NAMALWA (cell line): ENCODE measurements around the gene ZBTB11.
A peak's percentile ranks its signal among the peaks of the same experiment; 100 is the strongest.
"Not testable (repeated sequence)": the region's sequence is repeated elsewhere in the genome, so short reads cannot be mapped to it uniquely, and the experiment has no call there.

Experiments used
- DNase-seq: peaks from one replicate; pipeline ENCODE4 v3.0.0-alpha.2; 2015; ENCODE audit warnings: low spot score

The ZBTB11 gene

GRCh38 chr3:101643009-101643844, 33.7 kb downstream of the ZBTB11 start:
- DNase-seq = no peak

- DNase-seq = no peak
Observed at GRCh38 chr3:101642441-101642840, 34.5 kb downstream of the ZBTB11 start.

DNA sequence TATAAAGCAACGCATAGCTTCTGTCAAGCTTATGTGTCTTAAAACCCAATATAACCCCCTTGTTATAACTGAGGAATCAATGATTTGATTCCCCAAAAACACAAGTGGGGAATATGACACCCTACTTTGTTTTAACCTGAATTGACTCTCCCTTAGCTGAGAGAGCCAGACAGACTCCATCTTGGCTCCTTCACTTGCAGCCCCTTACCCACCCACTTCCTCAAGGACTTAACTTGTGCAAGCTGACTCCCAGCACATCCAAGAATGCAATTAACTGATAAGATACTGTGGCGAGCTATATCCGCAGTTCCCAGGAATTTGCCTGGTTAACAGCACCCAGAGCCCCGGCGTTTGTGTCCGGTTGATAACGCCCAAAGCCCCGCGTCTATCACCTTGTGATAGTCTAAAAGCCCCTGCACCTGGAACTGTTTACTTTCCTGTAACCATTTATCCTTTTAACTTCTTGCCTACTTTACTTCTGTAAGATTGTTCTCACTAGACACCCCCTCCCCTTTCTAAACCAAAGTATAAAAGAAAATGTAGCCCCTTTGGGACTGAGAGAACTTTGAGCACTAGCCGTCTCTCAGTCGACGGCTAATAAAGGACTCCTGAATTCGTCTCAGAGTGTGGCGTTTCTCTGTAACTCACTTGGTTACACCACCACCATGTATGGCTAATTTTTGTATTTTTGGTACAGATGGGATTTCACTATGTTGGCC, 35.4 kb downstream of the ZBTB11 start:
- not testable (repeated sequence) for DNase-seq

GRCh38 chr3:101640256-101640655, 36.7 kb downstream of the ZBTB11 start:
- no peak for DNase-seq

GRCh38 chr3:101639280-101639963, 37.5 kb downstream of the ZBTB11 start:
- no peak for DNase-seq

- peak; percentile 31 for DNase-seq
Observed at GRCh38 chr3:101638261-101638745, 38.6 kb downstream of the ZBTB11 start.

- DNase-seq = no peak
Observed at GRCh38 chr3:101637451-101637850, 39.5 kb downstream of the ZBTB11 start.

GRCh38 chr3:101635954-101636798, 40.8 kb downstream of the ZBTB11 start:
- peak; percentile 79 for DNase-seq

DNA sequence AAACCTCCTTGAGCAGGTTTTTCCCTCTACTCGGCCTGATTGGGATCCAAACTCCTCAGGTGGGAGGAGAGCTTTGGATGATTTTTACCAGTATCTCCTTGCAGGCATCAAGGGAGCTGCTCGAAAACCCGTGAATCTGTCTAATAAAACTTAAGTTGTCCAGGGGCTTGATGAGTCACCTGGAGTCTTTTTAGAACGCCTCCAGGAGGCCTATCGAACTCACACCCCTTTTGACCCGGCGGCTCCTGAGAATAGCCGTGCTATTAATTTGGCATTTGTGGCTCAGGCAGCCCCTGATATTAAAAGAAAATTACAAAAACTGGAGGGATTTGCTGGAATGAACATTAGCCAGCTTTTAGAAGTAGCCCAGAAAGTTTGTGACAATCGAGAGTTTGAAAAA, 41.6 kb downstream of the ZBTB11 start:
- DNase-seq = no peak

DNA sequence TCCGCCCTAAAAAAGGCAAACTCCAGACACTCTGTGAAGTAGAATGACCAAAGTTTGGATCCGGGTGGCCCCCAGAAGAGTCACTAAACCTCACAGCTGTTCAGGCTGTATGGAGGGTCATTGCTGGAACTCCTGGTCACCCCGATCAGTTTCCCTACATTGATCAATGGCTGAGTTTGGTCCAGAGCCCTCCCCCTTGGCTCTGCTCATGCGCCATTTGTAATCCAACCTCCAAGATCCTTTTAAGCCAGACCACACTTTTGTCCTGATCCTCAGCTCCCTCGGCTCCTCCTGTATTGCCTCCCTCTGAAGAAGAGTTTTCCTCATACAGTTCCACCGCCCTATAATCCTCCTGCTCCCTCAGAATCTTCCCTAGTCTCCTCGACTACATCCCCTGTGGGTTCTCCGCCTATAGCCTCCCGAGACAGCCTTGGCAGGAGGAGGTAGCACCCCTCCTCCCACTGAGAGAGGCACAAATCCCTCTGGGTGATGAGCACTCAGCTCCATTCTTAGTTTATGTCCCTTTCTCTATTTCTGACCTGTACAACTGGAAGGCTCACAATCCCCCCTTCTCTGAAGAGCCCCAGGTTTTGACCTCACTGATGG, 42.2 kb downstream of the ZBTB11 start:
- DNase-seq = no peak

- no peak for DNase-seq
Observed at GRCh38 chr3:101633186-101633585, 43.7 kb downstream of the ZBTB11 start.

- no peak for DNase-seq
Observed at GRCh38 chr3:101632586-101632985, 44.3 kb downstream of the ZBTB11 start.

GRCh38 chr3:101631959-101632358, 45.0 kb downstream of the ZBTB11 start:
- DNase-seq = not testable (repeated sequence)

- no peak for DNase-seq
Observed at GRCh38 chr3:101631098-101631796, 45.7 kb downstream of the ZBTB11 start.

GRCh38 chr3:101629219-101629618, 47.7 kb downstream of the ZBTB11 start:
- no peak for DNase-seq

DNA sequence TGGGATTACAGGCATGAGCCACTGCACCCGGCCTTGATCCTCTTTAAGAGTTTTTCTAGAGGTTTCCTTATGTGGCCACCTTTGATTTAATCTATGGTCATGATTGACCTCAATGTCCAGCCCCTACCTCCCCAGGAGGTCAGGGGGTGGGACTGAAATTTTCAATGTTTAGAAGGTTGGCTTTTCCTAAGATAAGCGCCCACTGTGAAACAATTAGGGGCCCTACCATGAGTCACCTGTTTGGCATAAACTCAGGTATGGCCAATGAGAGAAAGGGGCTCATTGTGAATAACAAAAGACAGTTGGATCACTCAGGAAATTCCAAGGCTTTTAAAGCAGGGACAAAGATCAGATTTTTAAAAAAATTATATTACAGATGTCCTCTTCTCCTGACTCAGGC, 51.1 kb downstream of the ZBTB11 start:
- no peak for DNase-seq

GRCh38 chr3:101624857-101625256, 52.1 kb downstream of the ZBTB11 start:
- no peak for DNase-seq

DNA sequence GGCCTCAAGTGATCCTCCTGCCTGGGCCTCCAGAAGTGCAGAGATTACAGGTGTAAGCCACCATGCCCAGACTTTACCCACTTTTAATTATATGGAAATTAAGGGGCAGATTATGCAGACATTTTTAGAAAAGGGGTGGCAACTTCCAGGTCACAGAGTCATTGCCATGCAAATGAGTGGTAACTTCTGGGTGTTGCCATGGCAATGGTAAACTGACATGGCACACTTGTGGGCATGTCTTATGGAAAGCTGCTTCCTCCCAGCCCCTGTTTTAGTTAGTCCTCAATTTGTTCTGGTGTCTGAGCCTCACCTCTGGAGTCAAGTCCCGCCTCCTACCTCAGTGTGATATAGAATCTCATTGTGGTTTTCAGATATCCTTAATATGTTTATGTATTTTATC, 53.3 kb downstream of the ZBTB11 start:
- peak; percentile 57 for DNase-seq

DNA sequence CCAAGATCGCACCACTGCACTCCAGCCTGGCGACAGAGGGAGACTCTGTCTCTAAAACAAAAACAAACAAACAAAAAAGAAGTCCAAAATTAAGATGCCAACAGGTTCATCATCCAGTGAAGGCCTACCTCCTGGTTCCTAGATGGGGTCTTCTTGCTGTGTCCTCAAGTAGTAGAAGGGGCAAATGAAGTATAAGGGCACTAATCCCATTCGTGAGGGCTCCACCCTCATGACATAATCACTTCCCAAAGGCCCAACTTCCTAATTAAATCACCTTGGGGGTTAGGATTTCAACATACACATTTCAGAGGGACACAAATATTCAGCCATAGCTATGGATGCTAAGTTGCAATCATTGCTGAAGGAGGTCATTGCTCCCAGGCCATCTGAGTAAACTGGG, 57.2 kb downstream of the ZBTB11 start:
- DNase-seq = no peak

DNA sequence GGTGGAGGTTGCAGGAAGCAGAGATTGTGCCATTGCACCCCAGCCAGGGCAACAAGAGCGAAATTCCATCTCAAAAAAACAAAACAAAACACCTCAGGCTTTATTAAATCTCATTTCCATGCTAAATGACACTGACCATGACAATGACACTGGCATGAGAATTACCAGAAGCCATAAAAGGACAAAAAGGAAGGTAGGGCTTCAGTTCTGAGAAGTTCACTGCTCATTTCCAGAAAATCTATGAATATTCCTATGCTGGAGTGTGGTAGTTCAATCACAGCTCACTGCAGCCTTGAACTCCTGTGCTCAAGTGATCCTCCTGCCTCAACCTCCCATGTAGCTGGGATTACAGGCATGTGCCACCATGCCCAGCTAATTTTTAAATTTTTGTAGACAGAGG, 58.2 kb downstream of the ZBTB11 start:
- DNase-seq = no peak

DNA sequence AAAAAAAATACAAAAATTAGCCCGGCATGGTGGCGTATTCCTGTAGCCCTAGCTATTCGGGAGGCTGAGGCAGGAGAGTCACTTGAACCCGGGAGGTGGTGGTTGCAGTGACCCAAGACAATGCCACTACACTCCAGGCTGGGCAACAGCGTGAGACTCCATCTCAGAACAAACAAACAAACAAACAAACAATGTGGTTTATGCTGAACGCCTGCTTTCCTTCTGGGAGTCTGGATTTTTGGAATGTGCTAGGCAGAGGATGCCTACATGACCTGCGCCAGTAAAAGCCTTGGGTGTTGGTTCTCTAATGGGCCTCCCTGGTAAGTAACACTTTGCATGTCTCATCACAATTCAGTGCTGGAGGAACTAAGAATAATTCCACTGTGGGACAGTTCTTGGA, 59.5 kb downstream of the ZBTB11 start:
- DNase-seq = no peak
